ENCODE measurements around the gene PPP6R1. TPM values are rescaled to one million over a fixed set of nuclear protein-coding genes. Genes with fewer than 3 reads are reported as not detected.

Gene PPP6R1
- total and polyA plus RNA-seq, 2 of the 13 experiments (the other 11 are each of a cell fraction or from before 2014, with no cell fraction given): 25.8 to 54.0 TPM

DNA sequence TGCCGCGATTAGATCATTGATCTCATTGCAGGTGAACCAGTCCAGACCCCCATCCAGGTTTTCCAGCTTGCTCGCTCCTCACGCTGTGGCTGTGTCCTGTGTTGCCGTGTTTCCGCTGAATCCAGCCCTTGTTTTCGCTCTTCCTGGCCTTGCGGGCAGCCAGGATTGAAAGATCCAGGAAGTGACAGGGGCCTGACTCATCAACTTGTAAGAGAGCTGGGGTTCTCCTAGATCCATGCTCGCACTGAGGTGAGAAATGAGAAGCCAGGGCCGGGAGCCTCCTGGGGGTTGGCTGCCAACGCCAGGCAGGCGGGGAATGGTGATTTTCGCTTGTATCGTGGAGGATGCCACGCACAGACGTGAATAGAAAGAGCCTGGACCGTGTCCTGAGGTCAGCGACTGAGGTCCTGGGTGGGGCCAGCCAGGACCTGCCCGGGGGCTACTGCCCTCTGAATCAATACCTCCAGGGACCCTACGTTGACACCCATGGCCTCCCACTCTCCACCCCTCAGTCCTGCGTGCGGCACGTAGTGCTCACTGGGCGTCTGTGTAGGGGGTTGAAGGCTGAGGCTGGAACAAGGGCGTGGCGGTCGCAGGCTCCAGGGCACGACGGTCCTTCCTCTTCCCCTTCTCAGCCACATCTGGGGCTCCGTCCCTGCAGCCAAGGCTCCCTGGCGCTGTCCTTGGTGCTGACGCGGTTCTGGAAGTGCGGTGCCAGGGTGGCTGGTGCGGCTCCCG lies 42.2 kb downstream of the PPP6R1 start (continued):
- TF ChIP-seq SKI (IDR thresholded peaks at IDR 0.05; ENCODE audit: partially characterized antibody) (peak; percentile 88), ZNF878 (CRISPR knock-in tag; IDR thresholded peaks at IDR 0.05) (peak; percentile 85), ZNF7 (CRISPR knock-in tag; IDR thresholded peaks at IDR 0.05) (no peak), JDP2 (CRISPR knock-in tag; IDR thresholded peaks at IDR 0.05; ENCODE audit: borderline replicate concordance) (peak; percentile 82; the same call in 1 of the 2 replicates), ERF (CRISPR knock-in tag; IDR thresholded peaks at IDR 0.05) (peak; percentile 81), NFIC (IDR thresholded peaks at IDR 0.05; ENCODE audit: low read length) (no peak), DR1 (CRISPR knock-in tag; IDR thresholded peaks at IDR 0.05) (no peak; the same call in 1 of the 2 replicates), CEBPB (IDR thresholded peaks at IDR 0.05; ENCODE audit: borderline replicate concordance, low read depth, low read length) (no peak), TRIM24 (CRISPR knock-in tag; IDR thresholded peaks at IDR 0.05) (no peak), ZBTB3 (CRISPR knock-in tag; IDR thresholded peaks at IDR 0.05; ENCODE audit: borderline replicate concordance, low read depth) (no peak), EED (CRISPR knock-in tag; IDR thresholded peaks at IDR 0.05) (no peak), MBD4 (IDR thresholded peaks at IDR 0.05; ENCODE audit: borderline replicate concordance, low read length) (no peak), KDM3A (CRISPR knock-in tag; IDR thresholded peaks at IDR 0.05; ENCODE audit: low read depth) (peak; percentile 89), SATB2 (CRISPR knock-in tag; IDR thresholded peaks at IDR 0.05) (peak; percentile 98), ZNF549 (CRISPR knock-in tag; IDR thresholded peaks at IDR 0.05) (peak; percentile 64; the same call in 1 of the 2 replicates), NR1H2 (CRISPR knock-in tag; IDR thresholded peaks at IDR 0.05; ENCODE audit: borderline replicate concordance, low read depth) (no peak; the same call in 1 of the 2 replicates), ZSCAN12 (CRISPR knock-in tag; IDR thresholded peaks at IDR 0.05) (peak; percentile 95), REL (CRISPR knock-in tag; conservative IDR thresholded peaks at IDR 0.05) (peak; percentile 77; the same call in 1 of the 2 replicates), GLI4 (CRISPR knock-in tag; IDR thresholded peaks at IDR 0.05; ENCODE audit: borderline replicate concordance) (peak; percentile 75; the same call in 1 of the 2 replicates), HDAC6 (IDR thresholded peaks at IDR 0.05; ENCODE audit: low read depth, low read length) (no peak), SCMH1 (CRISPR knock-in tag; IDR thresholded peaks at IDR 0.05; ENCODE audit: borderline replicate concordance) (no peak)
- TF ChIP-seq, protein P1, sequence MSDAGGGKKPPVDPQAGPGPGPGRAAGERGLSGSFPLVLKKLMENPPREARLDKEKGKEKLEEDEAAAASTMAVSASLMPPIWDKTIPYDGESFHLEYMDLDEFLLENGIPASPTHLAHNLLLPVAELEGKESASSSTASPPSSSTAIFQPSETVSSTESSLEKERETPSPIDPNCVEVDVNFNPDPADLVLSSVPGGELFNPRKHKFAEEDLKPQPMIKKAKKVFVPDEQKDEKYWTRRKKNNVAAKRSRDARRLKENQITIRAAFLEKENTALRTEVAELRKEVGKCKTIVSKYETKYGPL (CRISPR knock-in tag; IDR thresholded peaks at IDR 0.05): peak; percentile 95
- TF ChIP-seq, protein P2, sequence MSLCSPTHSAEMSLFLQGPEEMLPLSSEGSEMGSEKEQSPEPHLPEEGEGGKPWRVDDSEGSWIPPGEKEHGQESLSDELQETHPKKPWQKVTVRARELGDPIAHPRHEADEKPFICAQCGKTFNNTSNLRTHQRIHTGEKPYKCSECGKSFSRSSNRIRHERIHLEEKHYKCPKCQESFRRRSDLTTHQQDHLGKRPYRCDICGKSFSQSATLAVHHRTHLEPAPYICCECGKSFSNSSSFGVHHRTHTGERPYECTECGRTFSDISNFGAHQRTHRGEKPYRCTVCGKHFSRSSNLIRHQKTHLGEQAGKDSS (CRISPR knock-in tag; IDR thresholded peaks at IDR 0.05; ENCODE audit: borderline replicate concordance, low read depth): peak; percentile 63; the same call in 1 of the 2 replicates
- TF ChIP-seq, protein P3, sequence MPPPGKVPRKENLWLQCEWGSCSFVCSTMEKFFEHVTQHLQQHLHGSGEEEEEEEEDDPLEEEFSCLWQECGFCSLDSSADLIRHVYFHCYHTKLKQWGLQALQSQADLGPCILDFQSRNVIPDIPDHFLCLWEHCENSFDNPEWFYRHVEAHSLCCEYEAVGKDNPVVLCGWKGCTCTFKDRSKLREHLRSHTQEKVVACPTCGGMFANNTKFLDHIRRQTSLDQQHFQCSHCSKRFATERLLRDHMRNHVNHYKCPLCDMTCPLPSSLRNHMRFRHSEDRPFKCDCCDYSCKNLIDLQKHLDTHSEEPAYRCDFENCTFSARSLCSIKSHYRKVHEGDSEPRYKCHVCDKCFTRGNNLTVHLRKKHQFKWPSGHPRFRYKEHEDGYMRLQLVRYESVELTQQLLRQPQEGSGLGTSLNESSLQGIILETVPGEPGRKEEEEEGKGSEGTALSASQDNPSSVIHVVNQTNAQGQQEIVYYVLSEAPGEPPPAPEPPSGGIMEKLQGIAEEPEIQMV (CRISPR knock-in tag; IDR thresholded peaks at IDR 0.05; ENCODE audit: low read depth): peak; percentile 74; the same call in 1 of the 2 replicates
- TF ChIP-seq, protein P4, sequence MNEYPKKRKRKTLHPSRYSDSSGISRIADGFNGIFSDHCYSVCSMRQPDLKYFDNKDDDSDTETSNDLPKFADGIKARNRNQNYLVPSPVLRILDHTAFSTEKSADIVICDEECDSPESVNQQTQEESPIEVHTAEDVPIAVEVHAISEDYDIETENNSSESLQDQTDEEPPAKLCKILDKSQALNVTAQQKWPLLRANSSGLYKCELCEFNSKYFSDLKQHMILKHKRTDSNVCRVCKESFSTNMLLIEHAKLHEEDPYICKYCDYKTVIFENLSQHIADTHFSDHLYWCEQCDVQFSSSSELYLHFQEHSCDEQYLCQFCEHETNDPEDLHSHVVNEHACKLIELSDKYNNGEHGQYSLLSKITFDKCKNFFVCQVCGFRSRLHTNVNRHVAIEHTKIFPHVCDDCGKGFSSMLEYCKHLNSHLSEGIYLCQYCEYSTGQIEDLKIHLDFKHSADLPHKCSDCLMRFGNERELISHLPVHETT (CRISPR knock-in tag; conservative IDR thresholded peaks at IDR 0.05): peak; percentile 68; the same call in 1 of the 2 replicates
